HG03097 (cell line): ENCODE measurements around the gene MYOG.

Source experiments
- ATAC-seq: cut with Tn5 transposase; IDR thresholded peaks from one replicate; pipeline ENCODE4 v1.9.1; 2021; ENCODE audit not compliant: unreplicated experiment, low FRiP score

Gene MYOG

GRCh38 chr1:203073469-203073868 is 12.3 kb downstream of the MYOG start:
- no peak for ATAC-seq

- ATAC-seq: no peak
Measured at GRCh38 chr1:203072911-203073310, 12.9 kb downstream of the MYOG start.

GRCh38 chr1:203072002-203072602 is 13.7 kb downstream of the MYOG start:
- no peak for ATAC-seq

- ATAC-seq: no peak
Measured at GRCh38 chr1:203069030-203069747, 16.6 kb downstream of the MYOG start.

- ATAC-seq: no peak
Measured at GRCh38 chr1:203066965-203067364, 18.8 kb downstream of the MYOG start.

- no peak for ATAC-seq
Measured at GRCh38 chr1:203065986-203066385, 19.8 kb downstream of the MYOG start.

GRCh38 chr1:203065191-203065590 is 20.6 kb downstream of the MYOG start:
- no peak for ATAC-seq

GRCh38 chr1:203063287-203063686 is 22.5 kb downstream of the MYOG start:
- ATAC-seq: no peak

- ATAC-seq: no peak
Measured at GRCh38 chr1:203060115-203060514, 25.7 kb downstream of the MYOG start.

- ATAC-seq: no peak
Measured at GRCh38 chr1:203059485-203059884, 26.3 kb downstream of the MYOG start.

GRCh38 chr1:203058676-203058935 is 27.2 kb downstream of the MYOG start:
- ATAC-seq: no peak

GRCh38 chr1:203057911-203058675 is 27.7 kb downstream of the MYOG start:
- no peak for ATAC-seq

GRCh38 chr1:203056516-203056915 is 29.3 kb downstream of the MYOG start:
- ATAC-seq: no peak

- no peak for ATAC-seq
Measured at GRCh38 chr1:203056012-203056411, 29.8 kb downstream of the MYOG start.

- ATAC-seq: no peak
Measured at GRCh38 chr1:203055161-203055799, 30.5 kb downstream of the MYOG start.

GRCh38 chr1:203054642-203055041 is 31.2 kb downstream of the MYOG start:
- no peak for ATAC-seq

- ATAC-seq: no peak
Measured at GRCh38 chr1:203054184-203054583, 31.6 kb downstream of the MYOG start.

GRCh38 chr1:203052601-203053000 is 33.2 kb downstream of the MYOG start:
- no peak for ATAC-seq

GRCh38 chr1:203051841-203052324 is 33.9 kb downstream of the MYOG start:
- no peak for ATAC-seq

- no peak for ATAC-seq
Measured at GRCh38 chr1:203050826-203051225, 35.0 kb downstream of the MYOG start.

GRCh38 chr1:203049576-203050180 is 36.1 kb downstream of the MYOG start:
- no peak for ATAC-seq
